HepG2 (cell line): ENCODE data around the gene C3orf18. TPM values are rescaled to one million over a fixed set of nuclear protein-coding genes. Genes with fewer than 3 reads are reported as not detected.

ENCODE experiments used
- ELF1 ChIP-seq: sonication (generic); formaldehyde crosslinking; IDR thresholded peaks from 2 replicates; pipeline ENCODE4 v1.4.0; 2020; ENCODE audit warnings: missing genetic modification reagents
- ETV6 ChIP-seq: sonication (generic); formaldehyde crosslinking; conservative IDR thresholded peaks from 2 replicates; pipeline ENCODE4 v1.4.0; 2020; ENCODE audit warnings: missing genetic modification reagents
- FOXP4 ChIP-seq: sonication (generic); formaldehyde crosslinking; IDR thresholded peaks from 2 replicates; pipeline ENCODE4 v1.4.0; 2020; ENCODE audit warnings: missing genetic modification reagents
- KAT8 ChIP-seq: IDR thresholded peaks from 2 replicates; pipeline ENCODE4 v1.6.1; 2016; ENCODE audit warnings: missing genetic modification reagents, missing compliant biosample characterization
- KDM4B ChIP-seq: sonication (generic); formaldehyde crosslinking; IDR thresholded peaks from 2 replicates; pipeline ENCODE4 v1.4.0; 2020; ENCODE audit warnings: missing genetic modification reagents
- MLX ChIP-seq: IDR thresholded peaks from 2 replicates; pipeline ENCODE4 v1.6.1; 2016
- MTF2 ChIP-seq: sonication (generic); formaldehyde crosslinking; IDR thresholded peaks from 2 replicates; pipeline ENCODE4 v1.5.0; 2020; ENCODE audit warnings: missing genetic modification reagents, borderline replicate concordance
- NFKB2 ChIP-seq: sonication (generic); formaldehyde crosslinking; IDR thresholded peaks from 2 replicates; pipeline ENCODE4 v1.4.0; 2020; ENCODE audit warnings: missing genetic modification reagents, borderline replicate concordance
- PHF21A ChIP-seq: sonication (generic); formaldehyde crosslinking; IDR thresholded peaks from 2 replicates; pipeline ENCODE4 v1.5.0; 2020; ENCODE audit warnings: mild to moderate bottlenecking, missing genetic modification reagents
- RARA ChIP-seq: IDR thresholded peaks from 2 replicates; pipeline ENCODE4 v1.6.1; 2016; ENCODE audit warnings: missing genetic modification reagents, missing compliant biosample characterization
- SMYD3 ChIP-seq: sonication (generic); formaldehyde crosslinking; IDR thresholded peaks from 2 replicates; pipeline ENCODE4 v1.8.1; 2023; ENCODE audit warnings: mild to moderate bottlenecking, missing genetic modification reagents
- TARDBP ChIP-seq: sonication (generic); formaldehyde crosslinking; IDR thresholded peaks from 2 replicates; pipeline ENCODE4 v1.8.0; 2022; ENCODE audit warnings: mild to moderate bottlenecking, missing genetic modification reagents
- ZBTB25 ChIP-seq: IDR thresholded peaks from 2 replicates; pipeline ENCODE4 v1.6.1; 2018; ENCODE audit warnings: missing genetic modification reagents
- ZKSCAN1 ChIP-seq: fragments of 150-350 bp; IDR thresholded peaks from 2 replicates; pipeline ENCODE4 v1.6.1; 2014; ENCODE audit warnings: low read length
- ZNF263 ChIP-seq: sonication (generic); formaldehyde crosslinking; IDR thresholded peaks from 2 replicates; pipeline ENCODE4 v1.4.0; 2020; ENCODE audit warnings: missing genetic modification reagents
- ZNF337 ChIP-seq: sonication (generic); formaldehyde crosslinking; IDR thresholded peaks from 2 replicates; pipeline ENCODE4 v1.5.1; 2020; ENCODE audit warnings: missing genetic modification reagents, low read depth, mild to moderate bottlenecking, borderline replicate concordance
- ZNF644 ChIP-seq: IDR thresholded peaks from 2 replicates; pipeline ENCODE4 v1.6.1; 2016; ENCODE audit warnings: low read depth
- ZNF75D ChIP-seq: sonication (generic); formaldehyde crosslinking; IDR thresholded peaks from 2 replicates; pipeline ENCODE4 v1.8.1; 2023; ENCODE audit warnings: missing genetic modification reagents, mild to moderate bottlenecking, borderline replicate concordance
- ZNF781 ChIP-seq: sonication (generic); formaldehyde crosslinking; IDR thresholded peaks from 2 replicates; pipeline ENCODE4 v1.5.1; 2020; ENCODE audit warnings: borderline replicate concordance, mild to moderate bottlenecking, missing genetic modification reagents; ENCODE audit errors: not compliant biosample characterization
- ZSCAN22 ChIP-seq: sonication (generic); formaldehyde crosslinking; IDR thresholded peaks from 2 replicates; pipeline ENCODE4 v1.4.0; 2020; ENCODE audit warnings: mild to moderate bottlenecking, missing genetic modification reagents
- polyA plus RNA-seq, 8 experiments: library from polyadenylated mRNA; depleted of rRNA in 3 of 8; stranded (reverse) in 7 of 8; unstranded in 1 of 8; fragments of >200 nt; fragmentation: Illumina TruSeq in 4 of 8; extraction: Trizol in 4 of 8; gene quantifications; 2 replicates each; pipeline versions ENCODE4 v1.2.1 to v1.2.3, GENCODE V29; 2011 to 2016; ENCODE audit warnings: low read depth in 4 of 8, missing spikeins in 1 of 8, mixed read lengths in 1 of 8; ENCODE audit not compliant: insufficient read depth in 1 of 8
- total RNA-seq, 5 experiments: library from RNA; depleted of rRNA; stranded (reverse); fragments of >200 nt; fragmentation: Illumina TruSeq; extraction: Trizol; gene quantifications; 2 replicates each; pipeline ENCODE4 v1.2.3, GENCODE V29; 2016; ENCODE audit warnings: low read depth in 1 of 5
- TF ChIP-seq, protein P1 (sequence below): sonication (generic); formaldehyde crosslinking; IDR thresholded peaks from 2 replicates; pipeline ENCODE4 v1.8.0; 2022; ENCODE audit warnings: mild to moderate bottlenecking, missing genetic modification reagents, borderline replicate concordance
- TF ChIP-seq, protein P2 (sequence below): sonication (generic); formaldehyde crosslinking; IDR thresholded peaks from 2 replicates; pipeline ENCODE4 v1.4.0; 2020; ENCODE audit warnings: missing genetic modification reagents, borderline replicate concordance

C3orf18 gene
- total and polyA plus RNA-seq, 2 of the 13 experiments (the other 11 are each of a cell fraction or from before 2014, with no cell fraction given): 1.6 to 4.8 TPM

DNA sequence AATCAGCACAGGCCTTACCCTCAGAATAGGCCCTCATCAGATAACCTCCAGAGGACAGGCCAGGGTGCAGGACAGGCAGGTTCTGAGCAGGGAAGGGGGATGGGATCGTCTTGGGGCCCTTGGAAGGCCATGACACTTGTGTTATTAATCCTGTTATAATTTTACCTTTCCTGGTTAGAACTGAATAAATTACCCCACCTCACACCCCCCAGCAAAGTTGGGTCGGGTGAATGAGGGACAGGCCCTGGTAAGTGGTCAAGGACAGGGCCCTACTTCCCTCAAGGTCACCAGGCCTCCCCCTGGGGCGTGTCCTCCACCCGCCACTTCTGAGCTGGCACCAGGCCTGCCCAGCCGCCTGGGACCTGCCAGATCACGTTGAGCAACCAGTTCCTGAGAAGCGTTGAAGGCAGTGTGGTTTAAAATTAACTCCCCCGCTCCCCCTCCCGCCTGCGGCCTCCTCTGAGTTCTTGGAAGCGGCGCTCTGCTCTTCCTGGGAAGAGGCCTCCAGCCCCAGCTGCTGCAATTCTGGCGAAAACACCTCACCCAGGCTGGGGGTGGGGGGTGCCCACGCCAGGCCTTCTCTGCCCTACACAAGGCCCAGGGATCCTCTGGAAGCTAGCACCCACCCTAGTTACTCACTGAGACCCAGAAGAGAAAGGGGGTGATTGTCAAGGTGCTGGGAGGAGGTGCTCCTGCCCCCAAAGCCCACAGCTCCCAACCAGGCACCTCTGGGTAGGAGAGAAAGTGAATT lies 33.5 kb upstream of the C3orf18 start (continued):
- TF ChIP-seq, protein P1, sequence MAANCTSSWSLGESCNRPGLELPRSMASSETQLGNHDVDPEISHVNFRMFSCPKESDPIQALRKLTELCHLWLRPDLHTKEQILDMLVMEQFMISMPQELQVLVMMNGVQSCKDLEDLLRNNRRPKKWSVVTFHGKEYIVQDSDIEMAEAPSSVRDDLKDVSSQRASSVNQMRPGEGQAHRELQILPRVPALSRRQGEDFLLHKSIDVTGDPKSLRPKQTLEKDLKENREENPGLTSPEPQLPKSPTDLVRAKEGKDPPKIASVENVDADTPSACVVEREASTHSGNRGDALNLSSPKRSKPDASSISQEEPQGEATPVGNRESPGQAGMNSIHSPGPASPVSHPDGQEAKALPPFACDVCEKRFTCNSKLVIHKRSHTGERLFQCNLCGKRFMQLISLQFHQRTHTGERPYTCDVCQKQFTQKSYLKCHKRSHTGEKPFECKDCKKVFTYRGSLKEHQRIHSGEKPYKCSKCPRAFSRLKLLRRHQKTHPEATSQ (CRISPR knock-in tag): no peak
- TF ChIP-seq RARA (CRISPR knock-in tag) (peak; percentile 94), ZKSCAN1 (no peak), NFKB2 (CRISPR knock-in tag) (peak; percentile 57; the same call in 1 of the 2 replicates), MLX (CRISPR knock-in tag) (peak; percentile 91), TARDBP (peak; percentile 89), ZSCAN22 (no peak), ZNF75D (CRISPR knock-in tag) (peak; percentile 75; the same call in 1 of the 2 replicates), ZNF781 (peak; percentile 13), ZNF644 (peak; percentile 53; the same call in 1 of the 2 replicates), ZNF337 (no peak), ZNF263 (CRISPR knock-in tag) (0 out of 2 replicates have a peak, but pooled peaks have one; percentile 16), ZBTB25 (CRISPR knock-in tag) (peak; percentile 57; the same call in 1 of the 2 replicates), PHF21A (CRISPR knock-in tag) (peak; percentile 95), ELF1 (CRISPR knock-in tag) (peak; percentile 78), ETV6 (CRISPR knock-in tag) (peak; percentile 82; the same call in 1 of the 2 replicates), KDM4B (CRISPR knock-in tag) (peak; percentile 45; the same call in 1 of the 2 replicates), SMYD3 (0 out of 2 replicates have a peak, but pooled peaks have one; percentile 8), MTF2 (CRISPR knock-in tag) (no peak), FOXP4 (peak; percentile 82), KAT8 (CRISPR knock-in tag) (peak; percentile 70)
- TF ChIP-seq, protein P2, sequence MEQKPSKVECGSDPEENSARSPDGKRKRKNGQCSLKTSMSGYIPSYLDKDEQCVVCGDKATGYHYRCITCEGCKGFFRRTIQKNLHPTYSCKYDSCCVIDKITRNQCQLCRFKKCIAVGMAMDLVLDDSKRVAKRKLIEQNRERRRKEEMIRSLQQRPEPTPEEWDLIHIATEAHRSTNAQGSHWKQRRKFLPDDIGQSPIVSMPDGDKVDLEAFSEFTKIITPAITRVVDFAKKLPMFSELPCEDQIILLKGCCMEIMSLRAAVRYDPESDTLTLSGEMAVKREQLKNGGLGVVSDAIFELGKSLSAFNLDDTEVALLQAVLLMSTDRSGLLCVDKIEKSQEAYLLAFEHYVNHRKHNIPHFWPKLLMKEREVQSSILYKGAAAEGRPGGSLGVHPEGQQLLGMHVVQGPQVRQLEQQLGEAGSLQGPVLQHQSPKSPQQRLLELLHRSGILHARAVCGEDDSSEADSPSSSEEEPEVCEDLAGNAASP: peak; percentile 95
